Liver (tissue), 3 donors: ENCODE measurements around the gene PYGM.

Source experiments
- ATF3 ChIP-seq: IDR thresholded peaks from 2 replicates; pipeline ENCODE4 v1.6.1; 2016; ENCODE audit warnings: antibody characterized with exemption
- CTCF ChIP-seq: fragments of 150-350 bp; IDR thresholded peaks from 2 replicates; pipeline ENCODE4 v1.5.1; 2017; ENCODE audit warnings: improper control_type of control experiment, low read depth, low read length; ENCODE audit not compliant: missing input control
- GABPA ChIP-seq, 2 donors: IDR thresholded peaks in 1 of 2; conservative IDR thresholded peaks in 1 of 2; 2 replicates each; pipeline ENCODE4 v1.6.1; 2016; ENCODE audit warnings: antibody characterized with exemption in 2 of 2, mild to moderate bottlenecking in 1 of 2, moderate library complexity in 1 of 2
- JUND ChIP-seq, 2 donors: IDR thresholded peaks; 2 replicates each; pipeline ENCODE4 v1.6.1; 2016; ENCODE audit warnings: antibody characterized with exemption in 2 of 2
- RAD21 ChIP-seq, 2 donors: IDR thresholded peaks; 2 replicates each; pipeline ENCODE4 v1.6.1; 2016; ENCODE audit warnings: antibody characterized with exemption in 2 of 2, mild to moderate bottlenecking in 2 of 2
- REST ChIP-seq: IDR thresholded peaks from 2 replicates; pipeline ENCODE4 v1.6.1; 2016; ENCODE audit warnings: antibody characterized with exemption, mild to moderate bottlenecking
- SP1 ChIP-seq: IDR thresholded peaks from 2 replicates; pipeline ENCODE4 v1.6.1; 2018; ENCODE audit warnings: antibody characterized with exemption, mild to moderate bottlenecking
- TAF1 ChIP-seq: conservative IDR thresholded peaks from 2 replicates; pipeline ENCODE4 v1.6.1; 2016; ENCODE audit warnings: antibody characterized with exemption, mild to moderate bottlenecking
- YY1 ChIP-seq: IDR thresholded peaks from 2 replicates; pipeline ENCODE4 v1.6.1; 2016; ENCODE audit warnings: antibody characterized with exemption, mild to moderate bottlenecking
- donor health status: healthy.
- donor health status: healthy.

- no peak for TF ChIP-seq CTCF
- TF ChIP-seq RAD21 (IDR thresholded peaks at IDR 0.05) = no peak
- TF ChIP-seq YY1 = no peak
- TF ChIP-seq JUND (IDR thresholded peaks at IDR 0.05) = no peak
- no peak for TF ChIP-seq SP1
- TF ChIP-seq GABPA (IDR thresholded peaks at IDR 0.05 in 1 of 2, conservative IDR thresholded peaks at IDR 0.05 in 1 of 2) = no peak
- no peak for TF ChIP-seq ATF3
- TF ChIP-seq REST = no peak
- TF ChIP-seq TAF1 = no peak
Observed at GRCh38 chr11:64723907-64724862, 35.6 kb downstream of the PYGM start.
